GM18511 (cell line): ENCODE results near the gene DIMT1.

Experiments used
- ATAC-seq: cut with Tn5 transposase; IDR thresholded peaks from one replicate; pipeline ENCODE4 v1.9.1; 2021; ENCODE audit warnings: mild to moderate bottlenecking, moderate library complexity; ENCODE audit not compliant: unreplicated experiment

Gene DIMT1

GRCh38 chr5:62372600-62372999, 31.1 kb downstream of the DIMT1 start:
- no peak for ATAC-seq

DNA sequence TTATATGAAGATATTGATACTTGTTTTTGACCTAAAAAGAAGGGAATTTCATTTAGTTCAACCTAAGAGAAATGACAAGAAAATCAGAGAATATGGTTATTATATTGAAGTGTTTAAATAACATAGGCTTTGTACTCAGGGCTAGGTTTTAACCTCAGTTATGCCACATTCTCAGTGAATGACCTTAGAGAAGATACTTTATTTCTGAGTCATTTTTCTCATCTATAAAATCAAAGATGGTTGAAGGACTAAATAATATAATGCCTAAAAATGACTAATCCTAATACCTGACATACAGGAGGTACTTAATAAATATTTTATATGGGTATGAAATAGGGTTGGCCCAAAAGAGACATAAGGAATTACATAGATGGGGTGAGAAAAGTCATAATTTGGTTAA, 32.3 kb downstream of the DIMT1 start:
- no peak for ATAC-seq

- no peak for ATAC-seq
Measured at GRCh38 chr5:62369039-62369438, 34.7 kb downstream of the DIMT1 start.

GRCh38 chr5:62362701-62363100, 41.0 kb downstream of the DIMT1 start:
- no peak for ATAC-seq

- ATAC-seq = peak; percentile 93
Measured at GRCh38 chr5:62354028-62354874, 49.5 kb downstream of the DIMT1 start.

- no peak for ATAC-seq
Measured at GRCh38 chr5:62348723-62349481, 54.8 kb downstream of the DIMT1 start.

DNA sequence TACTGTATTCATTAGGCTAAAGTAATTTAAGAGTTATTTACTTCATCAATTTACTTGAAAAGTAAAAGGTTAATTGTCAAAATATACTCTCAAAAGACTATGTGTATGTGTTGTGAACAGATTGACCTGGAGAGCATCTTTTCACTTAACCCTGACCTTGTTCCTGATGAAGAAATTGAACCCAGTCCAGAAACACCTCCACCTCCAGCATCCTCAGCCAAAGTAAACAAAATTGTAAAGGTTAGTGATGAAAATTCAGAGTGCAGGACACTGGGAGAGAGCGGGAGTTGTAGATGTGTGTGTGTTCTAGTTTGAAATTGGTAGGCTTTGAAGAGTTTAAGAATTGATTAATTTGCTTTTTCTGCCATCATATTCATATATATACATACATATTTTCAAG, 55.8 kb downstream of the DIMT1 start:
- ATAC-seq = no peak

DNA sequence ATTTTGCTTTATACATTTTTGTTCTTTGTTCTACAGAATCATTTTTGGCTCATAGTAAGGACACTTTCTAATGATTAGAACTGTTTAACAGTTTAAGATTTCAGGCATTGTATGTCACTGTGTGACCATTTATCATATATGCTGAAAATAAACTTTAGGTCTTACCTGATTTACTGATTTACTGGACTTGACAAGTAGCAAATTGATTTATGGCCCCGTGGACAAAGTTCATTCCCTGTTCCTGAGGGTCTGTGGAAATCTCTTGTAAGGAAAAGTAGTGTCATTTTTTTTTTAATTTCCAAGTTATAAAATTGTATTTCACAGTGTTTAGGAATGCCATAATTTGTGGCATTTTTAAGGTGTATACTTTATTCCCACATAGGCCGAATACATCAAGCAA, 57.0 kb downstream of the DIMT1 start:
- ATAC-seq = no peak

DNA sequence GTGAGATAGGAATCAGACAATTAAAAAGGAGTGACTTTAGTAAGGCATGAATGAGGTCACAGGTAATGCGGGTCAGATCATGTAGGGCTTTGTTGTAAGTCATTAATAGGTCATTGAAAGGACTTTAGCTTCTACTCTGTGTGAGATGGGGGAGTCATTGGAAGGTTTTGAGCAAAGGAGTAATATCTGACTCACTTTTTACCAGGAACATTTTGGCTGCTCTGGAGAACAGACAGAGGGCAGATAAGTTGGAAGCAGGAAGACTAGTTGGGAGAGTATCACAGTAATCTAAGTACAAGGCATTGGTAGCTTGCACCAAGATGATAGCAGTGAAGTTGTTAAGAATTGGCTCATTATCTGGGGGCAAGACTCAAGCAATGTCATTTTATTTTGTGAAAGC, 60.3 kb downstream of the DIMT1 start:
- ATAC-seq = no peak

DNA sequence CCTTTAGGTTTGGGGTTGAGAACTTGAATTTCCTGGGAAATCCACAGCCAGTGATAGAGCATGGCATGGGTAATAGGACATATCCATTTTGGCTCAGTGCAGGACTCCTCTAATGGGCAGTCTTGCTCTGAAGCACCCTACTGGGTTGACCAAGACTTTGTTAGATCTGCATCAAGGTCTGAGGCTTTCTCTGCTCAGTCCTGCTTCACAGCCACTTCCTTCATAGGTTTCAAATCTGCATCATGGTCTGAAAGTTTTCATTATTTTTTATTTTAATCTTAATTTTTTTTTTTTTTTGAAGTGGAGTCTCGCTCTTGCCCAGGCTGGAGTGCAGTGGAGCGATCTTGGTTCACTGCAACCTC, 61.2 kb downstream of the DIMT1 start:
- ATAC-seq = peak; percentile 63

DNA sequence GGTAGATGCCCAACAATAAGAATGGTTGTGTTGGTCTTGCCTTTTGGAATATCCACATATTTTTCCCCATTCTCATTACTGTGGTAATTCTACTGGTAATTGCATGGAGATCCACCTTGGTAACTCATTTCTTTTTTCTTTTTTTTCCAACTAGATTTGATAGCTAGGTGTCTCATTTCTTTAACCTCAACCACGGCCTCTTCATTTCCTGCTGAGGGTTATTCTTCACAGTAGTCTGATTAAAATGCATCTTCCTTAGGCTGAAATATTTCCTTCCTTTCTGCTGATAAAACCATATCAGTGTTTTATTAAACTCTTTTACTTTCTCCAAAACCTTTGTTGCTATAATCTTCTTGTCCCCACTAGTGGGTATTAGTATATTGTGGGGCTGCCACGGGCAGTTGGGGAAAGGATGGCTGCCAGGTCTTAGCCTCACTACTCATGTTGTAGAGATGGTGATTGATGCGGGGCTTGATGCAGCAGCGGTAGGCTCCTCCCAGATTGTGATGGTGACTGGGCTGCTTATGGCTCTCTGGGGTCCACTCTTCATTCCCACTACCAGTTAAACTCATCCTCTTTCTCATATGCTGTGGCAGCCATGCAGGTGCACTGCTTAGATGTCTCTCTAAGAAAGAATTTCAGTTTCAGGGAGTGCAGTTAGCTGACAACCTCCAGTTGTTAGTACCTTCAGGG, 61.8 kb downstream of the DIMT1 start:
- peak; percentile 68 for ATAC-seq

DNA sequence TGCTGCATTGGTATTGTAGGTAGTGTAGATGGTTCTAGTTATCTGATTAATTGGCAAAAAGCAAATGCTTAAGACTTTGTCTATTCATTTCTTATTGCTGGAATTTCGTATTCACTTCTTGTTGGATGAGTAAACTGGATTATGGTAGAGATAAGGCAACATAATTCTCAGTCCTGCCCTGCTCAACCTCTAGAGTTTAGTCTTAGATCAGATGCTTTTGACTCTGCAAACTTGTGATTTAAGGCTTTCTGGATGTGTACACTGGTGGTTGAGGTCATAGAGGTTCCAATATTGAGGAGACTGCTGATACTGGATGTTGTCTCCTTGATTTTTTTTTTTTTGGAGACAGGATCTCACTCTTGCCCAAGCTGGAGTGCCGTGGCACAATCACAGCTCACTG, 62.7 kb downstream of the DIMT1 start:
- no peak for ATAC-seq

- ATAC-seq = no peak
Measured at GRCh38 chr5:62340392-62340791, 63.3 kb downstream of the DIMT1 start.
